Activated CD4-positive, alpha-beta T cell treated with anti-CD3 and anti-CD28 coated beads, Interleukin-2, amount 50 U/mL, for 1 hour (primary cell): ENCODE measurements around the gene PARVB.

Experiments used
- DNase-seq: peaks from one replicate; pipeline ENCODE4 v3.0.0-alpha.2; 2020

The PARVB gene

GRCh38 chr22:44116755-44117684, 92.9 kb downstream of the PARVB start:
- no peak for DNase-seq

- no peak for DNase-seq
Measured at GRCh38 chr22:44117746-44118145, 93.6 kb downstream of the PARVB start.

- DNase-seq: no peak
Measured at GRCh38 chr22:44118645-44119315, 94.7 kb downstream of the PARVB start.

- no peak for DNase-seq
Measured at GRCh38 chr22:44119669-44120313, 95.7 kb downstream of the PARVB start.

- no peak for DNase-seq
Measured at GRCh38 chr22:44120314-44120704, 96.2 kb downstream of the PARVB start.

- DNase-seq: no peak
Measured at GRCh38 chr22:44125421-44125820, 101.3 kb downstream of the PARVB start.

- DNase-seq: no peak
Measured at GRCh38 chr22:44126807-44127206, 102.7 kb downstream of the PARVB start.

- DNase-seq: no peak
Measured at GRCh38 chr22:44127356-44127755, 103.3 kb downstream of the PARVB start.

GRCh38 chr22:44128958-44129618, 105.0 kb downstream of the PARVB start:
- DNase-seq: no peak

- DNase-seq: no peak
Measured at GRCh38 chr22:44129619-44129976, 105.5 kb downstream of the PARVB start.

- DNase-seq: no peak
Measured at GRCh38 chr22:44130076-44130711, 106.1 kb downstream of the PARVB start.

GRCh38 chr22:44131412-44131811, 107.3 kb downstream of the PARVB start:
- DNase-seq: no peak

GRCh38 chr22:44131989-44132685, 108.0 kb downstream of the PARVB start:
- DNase-seq: no peak

- no peak for DNase-seq
Measured at GRCh38 chr22:44132724-44133123, 108.6 kb downstream of the PARVB start.

- DNase-seq: no peak
Measured at GRCh38 chr22:44133161-44133560, 109.1 kb downstream of the PARVB start.

- DNase-seq: no peak
Measured at GRCh38 chr22:44133901-44134571, 109.9 kb downstream of the PARVB start.

GRCh38 chr22:44136112-44136511, 112.0 kb downstream of the PARVB start:
- no peak for DNase-seq

GRCh38 chr22:44136786-44137185, 112.7 kb downstream of the PARVB start:
- no peak for DNase-seq

GRCh38 chr22:44137415-44137814, 113.3 kb downstream of the PARVB start:
- DNase-seq: no peak

GRCh38 chr22:44139773-44140172, 115.7 kb downstream of the PARVB start:
- DNase-seq: no peak

- DNase-seq: no peak
Measured at GRCh38 chr22:44142421-44143104, 118.5 kb downstream of the PARVB start.
